ENCODE results near the gene EDA2R. TPM values are rescaled to one million over a fixed set of nuclear protein-coding genes. Genes with fewer than 3 reads are reported as not detected.

Gene EDA2R
- total and polyA plus RNA-seq, 2 donors (not counting 3 experiments of a cell fraction or from before 2014, with no cell fraction given) = 1.9 TPM

- no peak for DNase-seq (ENCODE audit: low read depth, low spot score)
- H3K27me3 ChIP-seq (ENCODE audit: control insufficient read depth in 2 of 2, insufficient read depth in 2 of 2, low read length in 2 of 2) = no peaks in the 10 kb centered on the region
- intact Hi-C loops (cut with micrococcal nuclease) = no loop called here
These were observed 5.3 kb downstream of the EDA2R start for GRCh38 chrX:66633541-66633940.

More at GRCh38 chrX:66633541-66633940, 5.3 kb downstream of the EDA2R start:
- BruUV-seq (replicated peaks) = no TSS peak
- Histone ChIP-seq H3K36me3 (ENCODE audit: control insufficient read depth in 2 of 2, extremely low read depth in 1 of 2, insufficient read depth in 2 of 2, low read length in 2 of 2) (no peaks in the 10 kb centered on the region), H3K79me2 (ENCODE audit: control insufficient read depth, insufficient read depth, low read length) (no peaks in the 10 kb centered on the region), H3K4me2 (ENCODE audit: insufficient read depth, low read length) (no peak overlapping the region), H4K20me1 (replicated peaks; ENCODE audit: control insufficient read depth, extremely low read depth, insufficient read depth, low read length) (no peaks in the 10 kb centered on the region), H3K27ac (ENCODE audit: insufficient read depth, low read depth, low read length) (no peak overlapping the region), H3K9me1 (replicated peaks; ENCODE audit: control insufficient read depth, extremely low read depth, insufficient read depth, low read length) (no peaks in the 10 kb centered on the region), H2AFZ (ENCODE audit: low read depth, low read length) (no peak overlapping the region), H3K9me3 (replicated peaks; ENCODE audit: control insufficient read depth, insufficient read depth, low read length) (no peaks in the 10 kb centered on the region), H3K9ac (replicated peaks; ENCODE audit: extremely low read depth, insufficient read depth, low read length) (no peak overlapping the region), H3K4me1 (ENCODE audit: control insufficient read depth, extremely low read depth, insufficient read depth, low read length) (no peaks in the 10 kb centered on the region), H3K4me3 (replicated peaks in 1 of 3; ENCODE audit: insufficient read depth in 1 of 3, low read depth in 1 of 3, low read length in 3 of 3) (no peak overlapping the region)
- ChIA-PET POLR2A (no interaction called here), CTCF (no interaction called here)
- dilution Hi-C loops (cut with MboI; ENCODE audit: extremely low pct_ligation_motif_present, low sequenced_read_pairs) = no loop called here
- no peak for TF ChIP-seq CTCF (IDR thresholded peaks at IDR 0.05; ENCODE audit: extremely low read depth in 1 of 2, insufficient read depth in 1 of 2, low read depth in 1 of 2, low read length in 2 of 2)
- TF ChIP-seq POLR2AphosphoS5 (IDR thresholded peaks at IDR 0.05; ENCODE audit: insufficient read depth, low read depth, low read length) = no peak
- TF ChIP-seq POLR2A (IDR thresholded peaks at IDR 0.05; ENCODE audit: low read depth, low read length) = no peak
- TF ChIP-seq GATA2 (IDR thresholded peaks at IDR 0.05; ENCODE audit: insufficient read depth, insufficient read length, low read depth, low read length) = no peak
- TF ChIP-seq EZH2 (IDR thresholded peaks at IDR 0.05; ENCODE audit: borderline replicate concordance, low read depth, low read length, severe bottlenecking) = no peak
- TF ChIP-seq FOS (IDR thresholded peaks at IDR 0.05; ENCODE audit: borderline replicate concordance, insufficient read depth, low read length) = no peak
- TF ChIP-seq MAX (IDR thresholded peaks at IDR 0.05; ENCODE audit: insufficient read depth, insufficient read length) = no peak
- no peak for FAIRE-seq

All from endothelial cell of umbilical vein (primary cell).